NCI-H510A treated with DMSO at 0.1 percent for 48 hours (cell line): ENCODE results near the gene CCNG2.
A peak's percentile ranks its signal among the peaks of the same experiment; 100 is the strongest.

Experiments used
- DNase-seq: peaks from one replicate; lab custom pipeline; 2025; lab: John Stamatoyannopoulos, UW

The CCNG2 gene

DNA sequence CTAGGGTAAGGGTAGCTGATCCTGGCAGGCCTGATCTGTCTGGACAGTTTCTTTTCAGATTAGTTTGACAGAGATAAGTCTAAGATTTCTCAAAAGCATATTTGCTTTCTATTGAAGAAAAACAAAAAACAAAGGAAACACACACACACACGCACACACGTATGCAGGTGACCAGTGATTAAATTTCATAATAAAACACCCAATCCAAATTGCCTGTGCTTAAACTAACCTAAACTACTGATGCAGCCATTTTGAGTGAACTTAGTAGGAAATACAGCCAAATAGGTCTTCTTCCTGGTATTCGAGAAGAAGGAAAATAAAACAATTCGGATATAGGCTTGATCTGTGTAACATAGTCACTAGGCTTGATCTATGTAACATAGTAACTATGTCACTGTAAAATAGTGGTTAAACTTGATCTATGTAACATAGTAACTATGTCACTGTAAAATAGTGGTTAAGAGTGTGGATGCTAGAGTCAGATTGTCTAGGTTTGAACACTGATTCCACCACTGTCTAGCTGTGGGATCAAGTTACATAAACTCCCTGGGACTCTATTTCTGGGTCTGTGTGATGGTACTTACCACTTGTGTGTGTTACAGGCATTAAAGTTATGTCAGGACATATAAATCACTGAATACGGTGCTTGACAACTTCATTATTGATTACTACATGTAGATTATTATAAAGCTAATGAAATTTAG is 9.8 kb upstream of the CCNG2 start:
- DNase-seq = no peak

DNA sequence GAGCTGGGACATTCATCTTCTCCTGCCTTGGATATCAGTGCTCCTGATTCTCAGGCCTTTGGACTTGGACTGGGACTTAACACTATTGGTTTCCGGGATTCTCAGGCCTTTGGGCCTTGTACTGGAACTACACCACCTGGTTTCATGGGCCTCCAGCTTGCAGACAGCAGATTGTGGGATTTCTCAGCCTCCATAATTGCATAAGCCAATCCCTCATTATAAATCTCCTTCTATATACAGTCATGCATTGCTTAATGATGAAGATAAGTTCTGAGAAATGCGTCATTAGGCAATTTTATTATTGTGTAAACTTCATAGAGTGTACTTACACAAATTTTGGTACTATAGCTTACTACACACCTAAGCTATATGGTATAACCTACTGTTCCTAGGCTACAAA is 8.9 kb upstream of the CCNG2 start:
- no peak for DNase-seq

DNA sequence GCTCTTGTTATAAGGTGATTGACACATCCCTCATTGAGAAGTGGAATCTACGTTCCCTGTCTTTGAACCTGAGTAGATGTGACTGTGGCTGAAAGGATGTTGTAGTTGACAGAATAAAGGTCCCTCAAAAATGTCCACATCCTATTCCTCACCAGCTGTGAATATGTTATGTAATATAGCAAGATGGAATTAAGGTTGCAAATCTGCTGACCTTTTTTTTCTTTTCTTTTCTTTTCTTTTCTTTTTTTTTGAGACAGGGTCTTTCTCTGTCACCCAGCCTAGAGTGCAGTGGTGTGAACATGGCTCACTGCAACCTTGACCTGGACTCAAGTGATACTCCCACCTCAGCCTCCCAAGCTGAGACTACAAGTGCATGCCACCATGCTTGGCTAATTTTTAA is 7.2 kb upstream of the CCNG2 start:
- DNase-seq = no peak

DNA sequence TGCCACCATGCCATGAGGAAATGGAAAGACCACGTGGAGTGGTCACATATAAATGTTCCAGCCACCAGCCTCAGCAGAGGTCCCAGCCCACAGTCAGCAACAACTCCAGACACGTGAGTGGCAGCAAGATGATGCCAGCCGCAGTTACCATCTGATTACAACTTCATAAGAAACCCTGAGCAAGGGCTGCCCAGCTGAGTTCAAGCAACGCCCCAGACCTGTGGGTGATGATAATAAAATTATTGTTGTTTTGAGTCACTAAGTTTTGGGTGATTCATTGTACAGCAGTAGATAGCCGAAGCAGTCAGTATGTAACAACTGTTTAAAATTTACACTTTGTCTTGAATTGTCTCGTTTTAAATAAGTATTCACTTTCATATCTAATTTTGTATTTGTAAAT is 5.8 kb upstream of the CCNG2 start:
- no peak for DNase-seq

DNA sequence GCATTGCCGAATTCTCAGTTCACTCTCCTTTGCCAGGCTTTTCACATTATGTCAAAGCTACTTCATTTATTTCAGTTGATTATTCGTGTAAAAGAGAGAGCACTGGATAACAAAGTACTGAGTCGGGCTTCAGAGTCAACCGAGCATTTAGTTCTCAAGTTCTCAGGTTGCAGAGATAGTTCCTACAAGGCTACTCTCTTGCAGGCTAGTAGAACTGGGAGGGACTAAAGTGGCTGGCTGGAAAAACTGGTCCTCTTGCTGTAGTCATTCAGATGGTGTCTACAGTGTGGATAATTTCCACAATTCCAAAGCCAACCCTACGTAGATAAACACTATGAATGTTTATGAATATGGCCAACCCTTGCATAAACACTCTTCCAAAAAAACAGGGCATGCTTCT is 4.6 kb upstream of the CCNG2 start:
- peak; percentile 87 for DNase-seq

DNA sequence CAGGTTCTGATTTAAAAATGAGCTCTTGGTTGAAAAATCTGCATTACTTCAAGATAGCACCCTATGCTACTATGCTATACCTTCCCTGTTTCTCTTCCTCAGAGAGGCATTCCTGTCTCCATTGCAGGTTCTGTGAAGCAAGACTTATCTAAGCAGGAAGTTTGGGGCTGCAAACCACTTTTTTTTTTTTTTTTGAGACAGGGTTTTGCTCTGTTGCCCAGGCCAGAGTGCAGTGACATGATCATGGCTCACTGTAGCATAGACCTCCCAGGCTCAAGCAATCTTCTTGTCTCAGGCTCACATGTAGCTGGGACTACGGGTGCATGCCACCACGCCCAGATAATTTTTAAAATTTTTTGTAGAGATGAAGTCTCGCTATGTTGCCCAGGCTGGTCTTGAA is 4.0 kb upstream of the CCNG2 start:
- DNase-seq = no peak

DNA sequence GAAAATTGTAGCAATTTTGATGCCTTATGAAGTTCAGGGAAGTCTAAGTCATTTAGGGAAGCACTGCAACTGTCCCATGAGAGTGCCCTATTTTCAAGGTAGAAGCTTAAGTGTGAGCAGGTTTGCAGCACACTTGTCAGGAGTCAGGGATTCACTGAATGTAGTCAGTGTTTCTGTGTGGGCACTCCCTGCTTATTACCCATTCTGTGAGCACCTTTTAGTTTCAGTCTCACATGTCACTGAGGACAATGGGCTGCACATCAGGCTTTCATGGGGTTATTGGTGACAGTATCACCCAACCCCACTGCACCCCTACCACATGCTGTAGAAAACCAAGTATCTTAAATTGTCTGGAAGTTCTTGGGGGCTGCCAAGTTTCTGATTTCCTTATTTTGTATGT is 2.9 kb upstream of the CCNG2 start:
- no peak for DNase-seq

DNA sequence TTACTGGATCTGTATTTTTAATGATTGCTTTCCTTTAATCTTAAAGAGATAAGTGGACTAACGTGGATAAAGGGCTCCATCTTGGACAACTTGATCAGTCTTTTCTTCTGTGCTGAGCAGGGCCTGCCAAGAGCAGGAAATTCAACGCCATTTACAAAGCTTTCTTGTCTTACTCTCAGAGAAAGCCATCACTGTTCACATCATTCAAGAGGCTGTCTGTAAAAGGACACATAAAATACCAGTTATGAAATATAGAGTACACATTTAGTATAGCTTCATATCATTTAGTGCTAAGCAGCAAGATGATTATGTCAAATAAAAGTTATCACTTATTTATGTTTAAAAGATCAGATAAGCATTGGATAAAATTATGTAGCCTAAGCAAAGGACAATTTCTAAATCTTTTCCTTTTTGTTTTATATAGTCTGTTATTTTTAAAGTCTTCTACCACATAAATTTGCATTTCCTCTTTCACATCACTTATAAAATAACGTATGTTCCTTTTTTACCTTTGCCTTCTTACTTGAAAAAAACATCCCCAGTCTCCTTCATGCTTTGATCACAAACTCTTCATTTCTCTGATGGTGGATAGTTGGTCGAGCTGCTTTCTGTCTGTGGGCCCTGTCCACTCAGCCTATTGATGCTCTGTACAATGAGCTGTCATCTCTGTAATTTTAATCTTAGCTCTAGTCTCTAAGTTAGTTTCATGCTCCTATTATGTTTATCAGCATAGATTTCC is 2.1 kb upstream of the CCNG2 start:
- DNase-seq = no peak

DNA sequence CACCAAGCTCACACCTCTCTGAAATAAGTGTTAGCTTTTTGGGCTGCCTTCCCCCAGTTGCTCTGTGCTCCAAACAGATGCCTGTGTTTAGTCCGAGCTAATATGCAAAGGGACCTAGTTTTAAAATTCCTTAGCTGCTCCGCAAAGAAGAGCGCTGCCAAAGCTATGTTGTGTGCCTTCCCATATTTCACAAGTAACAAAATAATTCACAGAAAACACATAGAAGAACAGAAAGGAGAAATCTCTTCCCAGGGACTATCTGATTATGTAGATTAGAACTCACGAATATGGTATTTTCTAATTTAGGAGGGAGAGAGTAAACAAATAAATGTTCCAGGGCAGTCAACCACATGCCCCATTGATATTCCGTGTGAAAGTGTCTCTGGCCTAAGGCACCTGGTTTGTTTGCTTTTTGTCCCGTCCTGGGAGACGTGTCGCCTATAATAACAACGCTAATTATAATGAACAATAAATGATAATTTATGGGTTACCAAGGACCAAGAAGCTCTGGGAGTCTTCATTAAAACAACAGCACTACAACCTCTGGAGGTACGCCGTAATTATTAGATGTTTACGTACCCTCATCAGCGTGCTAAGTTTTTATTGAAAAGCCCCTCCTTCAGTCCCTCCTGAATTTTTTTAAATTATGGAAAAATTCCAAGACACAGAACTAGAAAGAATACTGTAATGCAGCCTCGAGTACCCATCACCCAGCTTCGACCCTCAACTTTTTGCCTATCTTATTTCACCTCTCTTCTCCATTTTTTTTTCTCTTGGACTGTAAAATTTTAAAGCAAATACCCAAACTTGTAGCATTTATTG is 1.2 kb upstream of the CCNG2 start:
- DNase-seq = no peak

DNA sequence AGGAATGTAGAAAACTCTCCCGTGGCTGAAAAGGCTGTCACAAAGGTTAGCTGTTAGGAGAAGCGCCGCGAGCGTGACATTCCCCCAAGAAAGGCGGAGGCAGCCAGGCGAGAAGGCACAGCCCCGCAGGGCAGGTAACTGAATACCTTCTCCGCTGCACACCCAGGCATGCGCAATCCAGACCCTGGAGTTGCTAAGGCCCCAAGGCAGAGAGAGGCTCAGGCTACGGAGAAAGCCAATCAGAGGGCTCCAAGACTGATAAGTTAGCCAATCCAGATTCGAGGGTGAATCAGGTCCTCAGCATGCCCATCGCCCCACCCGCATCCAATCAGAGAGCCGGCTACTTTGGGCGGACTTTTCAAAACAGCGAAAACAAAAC is 485 bp upstream of the CCNG2 start:
- DNase-seq = peak; percentile 98

DNA sequence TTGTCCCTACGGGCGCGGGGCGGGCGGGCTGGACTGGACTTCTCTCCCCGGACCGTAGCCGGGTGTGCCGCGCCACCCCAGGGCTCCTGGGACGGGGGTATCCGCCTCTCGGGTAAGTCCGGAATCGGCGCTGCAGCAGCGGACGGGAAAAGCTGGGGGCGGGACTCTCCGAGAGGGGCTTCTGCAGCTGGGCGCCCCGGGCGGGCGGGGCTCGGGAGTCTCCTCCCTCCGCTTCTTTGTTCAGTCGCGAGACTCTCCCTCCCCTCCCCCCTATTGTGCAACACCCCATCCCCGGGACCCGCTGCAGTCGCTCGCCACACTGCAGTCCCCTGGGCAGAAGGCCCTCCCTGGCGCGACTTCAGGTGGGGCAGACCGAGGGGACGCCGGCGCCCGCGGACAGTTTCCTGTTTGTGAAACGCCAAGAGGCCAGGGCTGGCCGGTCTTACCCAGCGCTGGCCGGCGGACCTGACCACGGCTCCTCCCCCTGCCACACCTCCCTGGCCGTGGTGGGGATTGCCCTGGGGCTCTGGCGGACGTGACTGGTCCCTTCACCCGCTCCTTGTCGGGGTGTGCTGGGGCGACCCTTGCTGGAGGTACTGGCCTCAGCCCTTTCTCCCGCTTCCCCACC is 966 bp downstream of the CCNG2 start:
- peak; percentile 79 for DNase-seq

DNA sequence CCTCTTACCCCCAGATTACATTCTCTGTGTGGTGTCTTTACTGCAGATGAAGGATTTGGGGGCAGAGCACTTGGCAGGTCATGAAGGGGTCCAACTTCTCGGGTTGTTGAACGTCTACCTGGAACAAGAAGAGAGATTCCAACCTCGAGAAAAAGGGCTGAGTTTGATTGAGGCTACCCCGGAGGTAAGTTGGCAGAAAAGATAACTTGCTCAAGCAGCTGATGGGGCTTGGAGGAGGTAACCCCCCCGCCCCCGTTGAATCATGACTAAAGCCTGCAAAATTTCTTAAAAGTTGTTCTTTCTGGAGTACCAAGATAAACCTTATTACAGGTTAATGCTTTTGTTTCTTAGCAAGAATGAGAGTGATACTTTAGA is 1.5 kb downstream of the CCNG2 start:
- no peak for DNase-seq

DNA sequence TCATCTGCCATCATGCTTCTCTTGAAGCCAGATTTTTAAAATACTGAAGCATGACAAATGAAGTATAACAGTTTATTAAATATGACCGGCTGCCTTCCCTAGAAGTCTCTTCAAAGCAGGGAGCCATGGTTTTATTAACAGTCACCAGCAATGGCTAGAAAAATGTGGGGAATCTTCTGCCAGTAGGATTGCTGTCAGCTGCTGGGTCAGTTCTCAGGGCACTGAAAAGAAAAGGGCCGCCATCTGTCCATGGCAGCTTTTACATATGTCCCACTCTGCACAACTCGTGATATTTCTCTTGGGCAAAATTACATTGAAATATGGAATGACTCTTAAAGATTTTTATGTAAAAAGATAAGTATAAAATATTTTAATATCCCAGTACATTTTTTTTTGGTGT is 2.8 kb downstream of the CCNG2 start:
- DNase-seq = no peak

DNA sequence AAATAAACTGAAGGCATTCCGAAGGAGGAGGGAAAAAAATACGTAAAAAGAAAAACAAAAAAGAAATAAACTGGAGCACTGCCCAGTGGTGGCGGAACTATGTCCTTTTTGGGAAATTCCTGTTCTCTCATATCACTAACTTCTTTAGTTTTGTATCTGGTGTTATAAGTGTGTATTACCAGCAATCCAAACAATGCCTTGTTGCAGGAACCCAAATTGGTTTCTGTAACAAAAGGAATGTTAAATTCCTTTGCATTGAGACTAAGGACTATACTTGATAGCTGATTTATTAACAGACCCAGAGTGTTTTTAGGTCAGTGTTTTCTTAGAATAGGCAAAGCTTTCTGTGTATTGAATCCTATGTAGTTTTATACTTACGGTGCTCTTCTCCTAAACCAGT is 6.6 kb downstream of the CCNG2 start:
- no peak for DNase-seq

DNA sequence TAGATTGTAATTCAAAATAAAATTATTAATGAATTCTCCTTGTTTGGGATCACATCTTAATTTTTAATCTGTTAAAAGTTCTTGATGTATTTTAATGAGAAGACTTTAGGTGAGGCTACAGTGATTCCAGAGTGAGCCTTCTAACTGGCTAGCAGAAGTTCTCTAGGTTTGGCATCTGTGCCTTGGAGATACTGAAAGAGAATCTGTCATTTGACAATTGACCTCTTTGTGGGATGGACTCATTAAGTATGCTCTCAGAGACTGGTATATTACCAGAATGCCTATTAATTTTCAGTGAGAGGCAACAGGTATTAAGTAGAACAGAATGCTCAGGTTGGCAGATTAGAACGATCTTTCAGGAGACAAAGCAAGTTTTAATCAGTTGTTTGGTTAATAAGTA is 10.2 kb downstream of the CCNG2 start:
- no peak for DNase-seq

DNA sequence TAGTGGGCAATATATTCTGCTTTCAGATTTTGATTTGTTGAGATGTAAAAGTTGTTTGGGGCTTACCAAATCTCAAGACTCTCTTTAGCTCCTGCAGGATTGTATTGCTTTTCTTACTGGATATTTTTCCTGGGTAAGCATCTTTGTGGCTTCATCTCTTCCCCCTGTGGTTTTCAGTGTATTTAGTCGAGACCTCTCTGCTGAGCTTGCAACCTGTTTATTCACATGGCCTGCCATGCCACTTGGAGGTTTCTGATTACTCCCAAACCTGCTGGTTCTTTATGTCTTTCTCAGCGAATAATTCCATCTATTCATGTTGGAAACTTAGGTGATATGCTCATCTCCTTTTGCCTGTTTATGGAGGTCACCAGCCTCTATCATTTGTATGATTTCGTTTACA is 10.9 kb downstream of the CCNG2 start:
- DNase-seq = no peak

DNA sequence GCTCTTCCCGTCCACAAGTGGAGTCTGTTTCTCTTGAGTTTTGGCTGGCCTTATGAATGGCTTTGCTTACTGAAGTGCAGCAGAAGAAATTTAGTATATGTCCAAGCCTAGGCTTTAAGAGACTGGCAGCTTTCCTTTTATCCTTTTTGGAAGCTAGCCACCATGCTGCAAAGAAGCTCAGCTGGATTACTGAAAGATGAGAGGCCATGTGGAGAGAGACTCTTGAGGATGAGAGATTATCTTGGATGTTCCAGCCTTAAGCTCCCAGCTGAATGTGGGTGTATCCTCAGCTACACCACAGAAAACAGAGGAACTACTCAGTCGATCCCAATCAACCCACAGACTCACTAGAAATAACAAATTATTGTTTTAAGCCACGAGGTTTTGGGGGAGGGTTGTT is 12.5 kb downstream of the CCNG2 start:
- no peak for DNase-seq

DNA sequence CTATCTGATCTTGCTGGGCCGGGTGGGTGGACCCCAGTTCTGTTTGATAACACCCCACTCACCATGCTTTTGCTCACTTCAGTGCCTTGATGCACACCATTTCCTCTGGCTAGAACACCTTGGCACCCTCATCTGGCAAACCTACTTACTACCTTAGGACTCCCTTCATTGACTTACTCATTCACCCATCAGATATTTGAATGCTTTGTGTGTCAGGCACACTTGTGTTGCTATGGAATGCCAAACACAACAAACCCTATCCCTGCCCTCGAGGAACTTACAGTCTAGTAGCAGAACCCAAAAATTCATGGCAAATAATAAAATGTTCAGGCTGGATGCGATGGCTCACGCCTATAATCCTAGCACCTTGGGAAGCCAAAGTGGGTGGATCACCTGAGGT is 13.9 kb downstream of the CCNG2 start:
- DNase-seq = no peak

DNA sequence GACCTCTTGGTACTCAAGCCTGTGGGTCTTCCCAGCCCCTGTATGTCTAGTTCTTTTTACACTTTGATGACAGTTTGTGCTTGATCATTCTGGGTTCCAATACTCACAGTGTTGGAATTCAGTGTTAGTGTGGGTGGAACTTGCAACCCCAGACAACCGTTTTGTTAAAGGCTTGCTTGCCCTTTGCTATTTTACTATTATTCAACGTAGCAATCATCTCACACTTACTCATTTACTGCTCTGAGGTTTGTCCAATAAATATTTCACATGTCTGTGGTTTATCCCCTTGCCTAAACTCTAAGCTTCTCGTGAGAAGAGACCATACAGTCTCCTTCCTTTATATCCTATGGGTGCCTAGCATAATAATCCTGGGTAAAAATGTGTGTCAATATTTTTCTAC is 15.3 kb downstream of the CCNG2 start:
- DNase-seq = no peak

DNA sequence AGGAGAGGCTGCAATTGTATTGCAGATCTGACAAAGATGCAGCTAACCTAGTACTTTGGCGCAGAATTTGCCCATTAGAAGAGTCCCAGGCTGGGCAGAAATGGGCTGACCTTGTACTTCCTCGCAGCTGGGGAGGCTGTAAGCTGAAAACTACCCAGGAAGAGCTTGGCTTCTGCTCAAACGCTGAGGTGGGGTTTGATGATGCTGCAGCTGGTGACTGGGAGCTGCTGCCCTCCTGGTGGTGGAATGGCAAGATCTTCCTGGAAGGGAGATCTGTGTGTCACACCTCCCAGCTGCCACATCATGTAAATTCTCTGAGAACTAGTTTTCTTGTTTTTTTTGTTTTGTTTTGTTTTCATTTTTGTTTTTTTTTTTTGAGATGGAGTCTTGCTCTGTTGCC is 17.4 kb downstream of the CCNG2 start:
- no peak for DNase-seq

DNA sequence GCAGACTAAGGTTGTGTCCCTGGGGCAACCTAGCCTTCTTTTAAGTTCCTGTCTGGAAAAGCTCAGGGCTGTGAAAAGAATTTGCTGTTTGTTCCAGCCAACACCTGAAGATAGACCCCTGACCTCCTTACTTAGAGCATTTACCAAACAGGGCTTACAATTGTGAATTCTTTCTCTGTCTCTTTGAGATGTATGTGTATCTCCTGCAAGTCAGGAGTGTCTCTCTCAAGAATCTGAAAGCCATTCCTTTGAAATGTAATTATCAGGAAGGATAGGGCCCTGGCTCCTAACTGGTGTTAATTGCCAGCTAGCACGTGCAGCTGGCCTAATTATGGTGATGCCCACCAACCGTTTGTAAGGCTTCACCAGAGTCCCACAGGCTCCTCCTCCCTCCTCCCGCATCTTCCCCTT is 18.2 kb downstream of the CCNG2 start:
- DNase-seq = no peak

DNA sequence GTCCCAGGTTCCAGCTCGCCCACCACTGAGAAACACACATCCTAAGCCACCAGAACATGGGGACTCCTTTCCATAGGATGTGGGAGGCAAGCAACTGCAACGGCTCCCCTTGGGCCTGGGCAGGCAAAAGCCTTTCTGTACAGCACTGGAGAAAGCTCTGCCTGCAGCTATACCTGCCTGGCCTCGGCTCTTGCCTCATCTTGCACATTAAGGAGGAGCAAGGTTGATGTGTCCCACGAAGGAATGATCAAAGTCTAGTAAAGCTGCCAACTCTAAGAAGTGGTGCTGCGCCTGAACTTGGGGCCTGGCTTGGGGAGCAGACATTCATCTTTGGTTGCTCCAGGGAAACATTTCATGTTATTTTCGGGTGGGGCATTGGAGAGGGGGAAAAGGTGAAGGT is 19.6 kb downstream of the CCNG2 start:
- no peak for DNase-seq

DNA sequence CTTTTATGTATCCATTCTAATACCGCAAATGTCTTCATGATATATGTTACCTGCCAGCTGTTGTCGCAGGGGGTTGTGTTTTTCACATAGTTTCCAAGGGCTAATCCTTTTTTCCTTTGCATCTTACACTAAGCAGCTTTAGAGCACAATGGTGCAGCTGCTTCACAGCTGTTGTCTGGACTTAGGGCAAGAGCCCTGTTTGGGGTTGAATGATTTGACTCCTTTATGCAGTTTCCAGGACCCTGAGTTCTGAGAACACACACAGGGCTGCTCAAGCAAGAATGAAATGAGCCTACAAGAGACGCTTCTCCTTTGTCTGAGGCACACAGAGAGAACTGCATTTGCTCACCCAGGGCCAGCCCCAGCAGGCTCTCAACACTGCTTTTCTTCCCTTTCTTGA is 20.2 kb downstream of the CCNG2 start:
- DNase-seq = no peak
